B cell (primary cell): Measurements from ENCODE around the gene PLA2R1. TPM values are rescaled to one million over a fixed set of nuclear protein-coding genes. Genes with fewer than 3 reads are reported as not detected.

Source experiments
- ATAC-seq: fragments of 200-7000 bp; cut with Tn5 transposase; one replicate; pipeline ENCODE4 v1.10.0; 2021; ENCODE audit warnings: low read depth, mild to moderate bottlenecking, moderate number of reproducible peaks, moderate library complexity
- CTCF ChIA-PET: fragments of 350-600 bp; sonication (Branson Sonifier 250); formaldehyde crosslinking; loops from one replicate; lab custom pipeline; 2021; ENCODE audit warnings: antibody characterized with exemption, inconsistent platforms; lab: Charles Lee
- POLR2A ChIA-PET: fragments of 350-600 bp; sonication (Branson Sonifier 250); formaldehyde crosslinking; loops from one replicate; lab custom pipeline; 2021; ENCODE audit warnings: antibody characterized with exemption; lab: Charles Lee
- DNase-seq: peaks from one replicate; pipeline ENCODE4 v3.0.0; 2013
- H2AFZ ChIP-seq: 2 replicates; pipeline ENCODE4 v1.6.1; 2012; ENCODE audit warnings: mild to moderate bottlenecking, low read depth, low read length; ENCODE audit not compliant: insufficient read depth, poor library complexity, severe bottlenecking
- H3K27ac ChIP-seq, 2 donors: 1 replicate in 1 of 2; 2 replicates in 1 of 2; pipeline ENCODE4 v1.5.1; 2012 to 2013; ENCODE audit warnings: low read length in 2 of 2, mild to moderate bottlenecking in 2 of 2, moderate library complexity in 1 of 2
- H3K27me3 ChIP-seq, 4 experiments: fragments of 200-600 bp in 1 of 4; sonication (generic) in 1 of 4; replicated peaks in 1 of 4; 1 replicate in 2 of 4; 2 replicates in 2 of 4; pipeline versions ENCODE4 v1.6.1 to v1.7.0; 2013 to 2016; ENCODE audit warnings: low read length in 3 of 4, mild to moderate bottlenecking in 2 of 4, mixed read lengths in 1 of 4, moderate library complexity in 1 of 4; ENCODE audit not compliant: insufficient read depth in 4 of 4, control insufficient read depth in 3 of 4; ENCODE audit errors: control extremely low read depth in 1 of 4
- H3K36me3 ChIP-seq, 2 experiments: replicated peaks in 1 of 2; 1 replicate in 1 of 2; 2 replicates in 1 of 2; pipeline versions ENCODE4 v1.6.1 to v1.7.1; 2013; ENCODE audit warnings: low read length in 1 of 2; ENCODE audit not compliant: insufficient read depth in 2 of 2, control insufficient read depth in 1 of 2; ENCODE audit errors: control extremely low read depth in 1 of 2, extremely low read depth in 1 of 2
- H3K4me1 ChIP-seq, 2 donors: fragments of 200-600 bp in 1 of 2; sonication (generic) in 1 of 2; 1 replicate in 1 of 2; 2 replicates in 1 of 2; pipeline versions ENCODE4 v1.5.1 to v1.6.1; 2013 to 2017; ENCODE audit warnings: low read length in 2 of 2; ENCODE audit not compliant: control insufficient read depth in 2 of 2, insufficient read depth in 2 of 2
- H3K4me2 ChIP-seq: replicated peaks from 2 replicates; pipeline ENCODE3; 2012; ENCODE audit warnings: mild to moderate bottlenecking, low read depth, low read length; ENCODE audit not compliant: poor library complexity, severe bottlenecking
- H3K4me3 ChIP-seq, 5 experiments: fragments of 200-600 bp in 1 of 5; sonication (generic) in 1 of 5; 1 replicate in 3 of 5; 2 replicates in 2 of 5; pipeline versions ENCODE4 v1.5.1 to v1.7.0; 2011 to 2016; ENCODE audit warnings: low read length in 4 of 5, mild to moderate bottlenecking in 4 of 5, low read depth in 2 of 5, control low read depth in 1 of 5, moderate library complexity in 1 of 5; ENCODE audit not compliant: insufficient read depth in 1 of 5; ENCODE audit errors: control extremely low read depth in 1 of 5, extremely low read depth in 1 of 5
- H3K79me2 ChIP-seq: fragments of 200-600 bp; sonication (generic); one replicate; pipeline ENCODE4 v1.6.0; 2016; ENCODE audit warnings: low read length; ENCODE audit not compliant: control insufficient read depth, insufficient read depth
- H3K9ac ChIP-seq: fragments of 200-600 bp; sonication (generic); 2 replicates; pipeline ENCODE4 v1.6.1; 2017; ENCODE audit warnings: mild to moderate bottlenecking, low read length, moderate library complexity
- H3K9me3 ChIP-seq, 3 donors: one replicate each; pipeline versions ENCODE4 v1.6.1 to v1.7.1; 2013; ENCODE audit warnings: low read length in 2 of 3; ENCODE audit not compliant: control insufficient read depth in 2 of 3, insufficient read depth in 1 of 3; ENCODE audit errors: control extremely low read depth in 1 of 3
- H4K20me1 ChIP-seq: 2 replicates; pipeline ENCODE4 v1.6.0; 2012; ENCODE audit warnings: mild to moderate bottlenecking, low read length; ENCODE audit not compliant: insufficient read depth, control insufficient read depth, poor library complexity, severe bottlenecking
- H3K27ac Mint-ChIP-seq: one replicate; pipeline ENCODE4 v1.8.0; 2021; ENCODE audit warnings: mixed read lengths
- H3K27me3 Mint-ChIP-seq: one replicate; pipeline ENCODE4 v1.8.0; 2021; ENCODE audit warnings: mixed read lengths
- H3K4me1 Mint-ChIP-seq: one replicate; pipeline ENCODE4 v1.8.0; 2021; ENCODE audit warnings: mixed read lengths
- H3K4me3 Mint-ChIP-seq: one replicate; pipeline ENCODE4 v1.8.0; 2021; ENCODE audit warnings: mixed read lengths
- H3K9me3 Mint-ChIP-seq: one replicate; pipeline ENCODE4 v1.8.0; 2022; ENCODE audit warnings: mixed read lengths; ENCODE audit not compliant: insufficient read depth
- EZH2 ChIP-seq: IDR thresholded peaks from 2 replicates; pipeline ENCODE4 v1.6.1; 2012; ENCODE audit warnings: borderline replicate concordance, low read depth, mild to moderate bottlenecking, moderate library complexity, low read length; ENCODE audit not compliant: insufficient read depth, poor library complexity, severe bottlenecking
- WGBS: methylation state at CpG from one replicate; pipeline ENCODE4 v1.1.5; 2013; ENCODE audit warnings: missing lambda C conversion rate; ENCODE audit not compliant: insufficient coverage; 5-methylcytosine and 5-hydroxymethylcytosine counted together
- intact Hi-C: fragments of 100-400 bp; cut with micrococcal nuclease; formaldehyde crosslinking; loops from one replicate; pipeline ENCODE4 v1.10.0; 2022
- polyA plus RNA-seq: library from polyadenylated mRNA; depleted of rRNA; stranded (reverse); fragments of >200 nt; gene quantifications from 2 replicates; pipeline ENCODE4 v1.2.3, GENCODE V29; 2012
- total RNA-seq, 2 donors: library from RNA; stranded (reverse); fragments of 120-200 nt in 1 of 2; gene quantifications; 1 replicate in 1 of 2; 2 replicates in 1 of 2; pipeline versions ENCODE4 v1.2.3 to v1.2.4, GENCODE V29; 2013 to 2022
- TF ChIP-seq, protein P1 (sequence below): fragments of 200-600 bp; IDR thresholded peaks from one replicate; pipeline ENCODE4 v1.8.0; 2022; ENCODE audit warnings: antibody characterized with exemption, mild to moderate bottlenecking

Gene PLA2R1
- total and polyA plus RNA-seq, 2 donors (not counting 1 experiment from before 2014, with no cell fraction given), result not detected

DNA sequence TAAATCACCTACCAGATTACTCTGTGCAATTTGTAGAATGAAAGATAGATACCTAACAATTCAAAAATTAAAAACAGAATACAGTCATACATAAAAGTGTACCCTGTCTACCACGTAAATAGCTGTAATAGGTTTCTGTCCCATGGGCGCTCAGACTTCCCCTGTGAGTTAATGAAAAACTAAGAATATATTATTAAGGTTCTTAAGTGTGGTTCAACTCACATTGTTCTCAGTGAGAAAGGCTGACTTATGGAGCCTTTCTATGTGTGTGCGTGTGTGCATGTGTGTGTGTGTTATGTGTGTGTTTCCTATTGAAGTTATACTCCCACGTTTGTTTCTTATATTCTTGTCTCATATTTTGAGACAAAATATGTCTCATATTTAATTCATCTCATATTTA lies 149.8 kb downstream of the PLA2R1 start:
- H3K27ac ChIP-seq, result no peak overlapping the region
- DNase-seq, result no peak
- H3K27ac Mint-ChIP-seq, result no peak overlapping the region
- no peak overlapping the region for H3K4me3 Mint-ChIP-seq
- CTCF ChIA-PET, result no interaction called here
- no peaks in the 10 kb centered on the region for H3K9me3 Mint-ChIP-seq
- no peak overlapping the region for H3K4me3 ChIP-seq
- H3K9me3 ChIP-seq, result no peaks in the 10 kb centered on the region
- POLR2A ChIA-PET, result no interaction called here
- no peak for ATAC-seq
- peaks cover 3% of the 10 kb centered on the region for H3K27me3 Mint-ChIP-seq
- H3K9ac ChIP-seq, result no peak overlapping the region
- H2AFZ ChIP-seq, result no peak overlapping the region
- no peaks in the 10 kb centered on the region for H4K20me1 ChIP-seq
- H3K27me3 ChIP-seq, result no peaks in the 10 kb centered on the region
- no peaks in the 10 kb centered on the region for H3K4me1 Mint-ChIP-seq
- no peak overlapping the region for H3K4me2 ChIP-seq
- H3K36me3 ChIP-seq, result no peaks in the 10 kb centered on the region
- TF ChIP-seq EZH2, result no peak
- TF ChIP-seq, protein P1, sequence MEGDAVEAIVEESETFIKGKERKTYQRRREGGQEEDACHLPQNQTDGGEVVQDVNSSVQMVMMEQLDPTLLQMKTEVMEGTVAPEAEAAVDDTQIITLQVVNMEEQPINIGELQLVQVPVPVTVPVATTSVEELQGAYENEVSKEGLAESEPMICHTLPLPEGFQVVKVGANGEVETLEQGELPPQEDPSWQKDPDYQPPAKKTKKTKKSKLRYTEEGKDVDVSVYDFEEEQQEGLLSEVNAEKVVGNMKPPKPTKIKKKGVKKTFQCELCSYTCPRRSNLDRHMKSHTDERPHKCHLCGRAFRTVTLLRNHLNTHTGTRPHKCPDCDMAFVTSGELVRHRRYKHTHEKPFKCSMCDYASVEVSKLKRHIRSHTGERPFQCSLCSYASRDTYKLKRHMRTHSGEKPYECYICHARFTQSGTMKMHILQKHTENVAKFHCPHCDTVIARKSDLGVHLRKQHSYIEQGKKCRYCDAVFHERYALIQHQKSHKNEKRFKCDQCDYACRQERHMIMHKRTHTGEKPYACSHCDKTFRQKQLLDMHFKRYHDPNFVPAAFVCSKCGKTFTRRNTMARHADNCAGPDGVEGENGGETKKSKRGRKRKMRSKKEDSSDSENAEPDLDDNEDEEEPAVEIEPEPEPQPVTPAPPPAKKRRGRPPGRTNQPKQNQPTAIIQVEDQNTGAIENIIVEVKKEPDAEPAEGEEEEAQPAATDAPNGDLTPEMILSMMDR, result no peak
- no CpG with 5 or more reads among the region's 4 CpGs for WGBS
- H3K4me1 ChIP-seq, result no peaks in the 10 kb centered on the region
- no peaks in the 10 kb centered on the region for H3K79me2 ChIP-seq
- intact Hi-C loops, result no loop called here

DNA sequence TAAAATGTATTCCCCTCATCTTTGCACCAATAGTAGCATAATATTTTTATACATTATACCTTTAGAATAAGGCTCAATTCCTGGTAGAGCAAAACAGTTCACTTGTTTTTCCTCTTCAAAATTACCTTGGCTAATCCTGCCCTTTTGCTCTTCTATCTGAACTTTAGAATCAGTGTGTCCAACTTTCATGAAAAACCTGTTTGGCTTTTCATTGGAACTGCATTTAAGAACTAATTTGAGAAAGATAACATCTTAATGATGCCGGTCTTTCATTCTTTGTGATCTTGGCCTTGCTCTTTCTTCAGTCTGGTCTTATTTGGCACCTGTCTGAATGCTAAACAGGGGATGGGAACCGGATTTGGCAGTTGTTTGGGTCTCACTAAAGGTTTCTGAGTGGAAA lies 151.5 kb downstream of the PLA2R1 start:
- no peak for DNase-seq
- Mint-ChIP-seq H3K27me3 (no peaks in the 10 kb centered on the region), H3K27ac (no peak overlapping the region), H3K9me3 (no peaks in the 10 kb centered on the region), H3K4me3 (no peak overlapping the region), H3K4me1 (no peaks in the 10 kb centered on the region)
- Histone ChIP-seq H4K20me1 (no peaks in the 10 kb centered on the region), H3K79me2 (no peaks in the 10 kb centered on the region), H3K27me3 (no peaks in the 10 kb centered on the region), H3K4me2 (no peak overlapping the region), H3K4me1 (no peaks in the 10 kb centered on the region), H3K4me3 (no peak overlapping the region), H3K9me3 (no peaks in the 10 kb centered on the region), H3K27ac (no peak overlapping the region), H3K36me3 (no peaks in the 10 kb centered on the region), H3K9ac (no peak overlapping the region), H2AFZ (no peak overlapping the region)
- no peak for ATAC-seq
- TF ChIP-seq, protein P1, result no peak
- no peak for TF ChIP-seq EZH2
- CTCF ChIA-PET, result interaction anchor here (0.8 to 3.9 kb wide), 2 partner anchors 10 to 24 kb away, joined by 3 to 18 read pairs; no protein-coding TSS in a partner anchor
- POLR2A ChIA-PET, result no interaction called here
- 77% methylated on average over 2 of the region's 2 CpGs for WGBS
- intact Hi-C loops, result no loop called here
